Bone marrow (tissue), 2 donors: ENCODE measurements around the gene ZBTB7B.
A peak's percentile ranks its signal among the peaks of the same experiment; 100 is the strongest.

ENCODE experiments used
- DNase-seq, 2 donors: peaks; one replicate each; lab custom pipeline; 2025; lab: John Stamatoyannopoulos, UW

Gene ZBTB7B

GRCh38 chr1:155038602-155039307 is 36.2 kb downstream of the ZBTB7B start:
- no peak for DNase-seq

GRCh38 chr1:155039308-155039669 is 36.7 kb downstream of the ZBTB7B start:
- DNase-seq = no peak

- DNase-seq = no peak
These were observed 37.9 kb downstream of the ZBTB7B start for GRCh38 chr1:155040358-155041093.

- DNase-seq = no peak
These were observed 40.2 kb downstream of the ZBTB7B start for GRCh38 chr1:155042789-155043188.

GRCh38 chr1:155043301-155043702 is 40.7 kb downstream of the ZBTB7B start:
- no peak for DNase-seq

GRCh38 chr1:155043793-155044192 is 41.2 kb downstream of the ZBTB7B start:
- no peak for DNase-seq

GRCh38 chr1:155044365-155044764 is 41.8 kb downstream of the ZBTB7B start:
- DNase-seq = no peak

GRCh38 chr1:155044812-155045657 is 42.4 kb downstream of the ZBTB7B start:
- DNase-seq = peak; percentile 25 to 72

GRCh38 chr1:155048449-155049334 is 46.1 kb downstream of the ZBTB7B start:
- DNase-seq = no peak

- no peak for DNase-seq
These were observed 47.3 kb downstream of the ZBTB7B start for GRCh38 chr1:155049651-155050559.

- peak; percentile 30 to 63 for DNase-seq
These were observed 48.1 kb downstream of the ZBTB7B start, which contains the start of gene ADAM15 for GRCh38 chr1:155050560-155051341. ADAM15 (plus strand) TSS chr1:155051316; CDS start chr1:155051387, 71 bp downstream.

GRCh38 chr1:155051342-155051776 is 48.8 kb downstream of the ZBTB7B start:
- DNase-seq = no peak

GRCh38 chr1:155051777-155052398 is 49.3 kb downstream of the ZBTB7B start:
- DNase-seq = peak in 1 of 2 donors; percentile 29

GRCh38 chr1:155052439-155053395 is 50.1 kb downstream of the ZBTB7B start:
- DNase-seq = peak in 1 of 2 donors; percentile 47

GRCh38 chr1:155053531-155054105 is 51.0 kb downstream of the ZBTB7B start:
- no peak for DNase-seq

GRCh38 chr1:155057104-155057503 is 54.5 kb downstream of the ZBTB7B start:
- DNase-seq = no peak

- DNase-seq = no peak
These were observed 55.2 kb downstream of the ZBTB7B start for GRCh38 chr1:155057788-155058211.
